GM19397 (cell line): ENCODE results near the gene LCLAT1.
"Not testable (repeated sequence)": the region's sequence is repeated elsewhere in the genome, so short reads cannot be mapped to it uniquely, and the experiment has no call there.

ENCODE experiments used
- ATAC-seq: cut with Tn5 transposase; IDR thresholded peaks from one replicate; pipeline ENCODE4 v1.9.1; 2021; ENCODE audit warnings: mild to moderate bottlenecking, moderate library complexity; ENCODE audit not compliant: unreplicated experiment

The LCLAT1 gene

GRCh38 chr2:30513649-30514048 is 66.6 kb downstream of the LCLAT1 start:
- not testable (repeated sequence) for ATAC-seq

- ATAC-seq = no peak
These were observed 67.2 kb downstream of the LCLAT1 start for GRCh38 chr2:30514134-30514847.

- ATAC-seq = no peak
These were observed 67.9 kb downstream of the LCLAT1 start for GRCh38 chr2:30514848-30515435.

- ATAC-seq = no peak
These were observed 69.1 kb downstream of the LCLAT1 start for GRCh38 chr2:30516166-30516565.

- no peak for ATAC-seq
These were observed 72.8 kb downstream of the LCLAT1 start for GRCh38 chr2:30519796-30520195.

- ATAC-seq = no peak
These were observed 75.4 kb downstream of the LCLAT1 start for GRCh38 chr2:30522421-30522820.

- no peak for ATAC-seq
These were observed 80.4 kb downstream of the LCLAT1 start for GRCh38 chr2:30527411-30527810.

GRCh38 chr2:30527859-30528258 is 80.8 kb downstream of the LCLAT1 start:
- ATAC-seq = no peak

GRCh38 chr2:30530346-30530745 is 83.3 kb downstream of the LCLAT1 start:
- no peak for ATAC-seq

GRCh38 chr2:30541680-30542079 is 94.6 kb downstream of the LCLAT1 start:
- ATAC-seq = no peak

GRCh38 chr2:30545875-30546274 is 98.8 kb downstream of the LCLAT1 start:
- no peak for ATAC-seq

GRCh38 chr2:30548386-30548785 is 101.3 kb downstream of the LCLAT1 start:
- no peak for ATAC-seq

GRCh38 chr2:30549096-30549495 is 102.0 kb downstream of the LCLAT1 start:
- no peak for ATAC-seq

- no peak for ATAC-seq
These were observed 112.7 kb downstream of the LCLAT1 start for GRCh38 chr2:30559544-30560275.

GRCh38 chr2:30561349-30561748 is 114.3 kb downstream of the LCLAT1 start:
- ATAC-seq = no peak

GRCh38 chr2:30565851-30566358 is 118.9 kb downstream of the LCLAT1 start:
- ATAC-seq = no peak

- ATAC-seq = no peak
These were observed 119.6 kb downstream of the LCLAT1 start for GRCh38 chr2:30566631-30567030.

- no peak for ATAC-seq
These were observed 120.3 kb downstream of the LCLAT1 start for GRCh38 chr2:30567317-30567716.

- ATAC-seq = no peak
These were observed 122.9 kb downstream of the LCLAT1 start for GRCh38 chr2:30569946-30570345.

GRCh38 chr2:30577151-30577550 is 130.1 kb downstream of the LCLAT1 start:
- no peak for ATAC-seq

- ATAC-seq = no peak
These were observed 133.3 kb downstream of the LCLAT1 start for GRCh38 chr2:30580391-30580790.

GRCh38 chr2:30582521-30582920 is 135.5 kb downstream of the LCLAT1 start:
- no peak for ATAC-seq
